Frontal cortex (tissue), 4 donors: ENCODE results near the gene TSPEAR. TPM values are rescaled to one million over a fixed set of nuclear protein-coding genes. Genes with fewer than 3 reads are reported as not detected.
"Not testable (repeated sequence)": the region's sequence is repeated elsewhere in the genome, so short reads cannot be mapped to it uniquely, and the experiment has no call there.

Source experiments
- DNase-seq, 2 donors: peaks; one replicate each; pipeline ENCODE4 v3.0.0; 2012; ENCODE audit warnings: low spot score in 2 of 2
- FAIRE-seq: peaks from 2 replicates; lab custom pipeline; 2012; peaks lifted over from hg19 to GRCh38; lab: Jason Lieb, UNC
- total RNA-seq: library from RNA; depleted of rRNA; stranded (reverse); fragments of >200 nt; gene quantifications from one replicate; pipeline ENCODE4 v1.2.3, GENCODE V29; 2014
- donor health status: control.
- donor health status: control.
- donor health status: control.

Gene TSPEAR
- total RNA-seq, 1 donor from 2014 or later, result not detected

DNA sequence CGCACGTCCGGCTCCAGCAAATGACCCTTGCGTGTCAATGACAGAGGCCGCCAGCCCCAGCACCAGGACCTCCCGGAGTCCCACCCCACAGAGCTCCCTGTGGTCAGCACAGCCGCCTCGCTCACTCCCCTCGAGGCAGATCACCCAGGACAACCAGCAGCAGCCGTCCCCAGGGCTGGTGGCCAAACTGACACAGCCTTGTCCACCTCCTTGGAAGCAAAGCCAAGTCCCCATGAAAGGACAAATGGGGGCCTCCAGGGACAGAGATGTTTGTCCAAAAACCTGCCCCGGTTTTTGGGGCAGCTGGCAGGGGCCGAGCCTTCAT is 72.1 kb downstream of the TSPEAR start:
- DNase-seq, result no peak
- FAIRE-seq, result no peak

DNA sequence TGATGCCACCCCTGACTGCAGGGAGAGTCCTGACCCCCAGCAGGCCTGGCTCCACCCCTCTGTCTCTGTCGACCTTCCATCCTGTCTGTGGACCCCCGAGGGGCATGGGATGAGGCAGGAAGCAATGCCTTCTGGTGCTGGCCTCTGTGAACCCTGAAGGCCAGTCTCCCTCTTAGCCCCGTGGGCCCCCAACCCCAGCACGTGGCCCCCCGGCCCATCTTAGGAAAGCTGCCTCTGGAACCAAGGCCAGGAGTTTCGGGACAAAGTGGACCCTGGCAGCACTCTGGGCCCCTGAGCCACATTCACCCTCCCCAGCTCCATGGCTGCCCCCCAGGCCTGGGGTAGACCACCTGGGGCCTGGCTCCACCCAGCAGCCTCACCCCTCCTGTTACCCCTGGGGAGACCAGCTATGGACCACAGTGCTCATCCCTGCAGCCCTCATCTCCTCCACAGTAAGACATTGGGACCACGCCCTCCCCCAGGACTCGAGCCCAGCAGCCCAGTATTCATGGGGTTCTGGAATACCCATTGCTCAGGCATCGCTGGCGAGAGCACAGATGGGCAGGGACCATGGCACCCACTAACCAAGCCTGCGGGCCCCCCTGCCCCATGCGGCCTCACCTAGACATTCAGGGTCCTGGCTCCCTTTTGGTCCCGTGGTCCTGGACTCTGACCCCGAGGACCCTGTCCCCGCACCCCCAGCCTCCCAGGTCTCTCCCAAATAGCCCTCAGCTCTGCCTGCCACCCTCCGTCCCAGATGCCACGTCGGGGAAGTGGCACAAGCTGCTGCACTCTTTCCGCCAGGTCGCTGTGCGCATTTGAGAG is 72.7 kb downstream of the TSPEAR start:
- not testable (repeated sequence) for FAIRE-seq

GRCh38 chr21:44637851-44638348 is 73.5 kb downstream of the TSPEAR start:
- not testable (repeated sequence) for DNase-seq, FAIRE-seq

More for the DNA sequence above, 72.7 kb downstream of the TSPEAR start:
- not testable (repeated sequence) for DNase-seq

DNA sequence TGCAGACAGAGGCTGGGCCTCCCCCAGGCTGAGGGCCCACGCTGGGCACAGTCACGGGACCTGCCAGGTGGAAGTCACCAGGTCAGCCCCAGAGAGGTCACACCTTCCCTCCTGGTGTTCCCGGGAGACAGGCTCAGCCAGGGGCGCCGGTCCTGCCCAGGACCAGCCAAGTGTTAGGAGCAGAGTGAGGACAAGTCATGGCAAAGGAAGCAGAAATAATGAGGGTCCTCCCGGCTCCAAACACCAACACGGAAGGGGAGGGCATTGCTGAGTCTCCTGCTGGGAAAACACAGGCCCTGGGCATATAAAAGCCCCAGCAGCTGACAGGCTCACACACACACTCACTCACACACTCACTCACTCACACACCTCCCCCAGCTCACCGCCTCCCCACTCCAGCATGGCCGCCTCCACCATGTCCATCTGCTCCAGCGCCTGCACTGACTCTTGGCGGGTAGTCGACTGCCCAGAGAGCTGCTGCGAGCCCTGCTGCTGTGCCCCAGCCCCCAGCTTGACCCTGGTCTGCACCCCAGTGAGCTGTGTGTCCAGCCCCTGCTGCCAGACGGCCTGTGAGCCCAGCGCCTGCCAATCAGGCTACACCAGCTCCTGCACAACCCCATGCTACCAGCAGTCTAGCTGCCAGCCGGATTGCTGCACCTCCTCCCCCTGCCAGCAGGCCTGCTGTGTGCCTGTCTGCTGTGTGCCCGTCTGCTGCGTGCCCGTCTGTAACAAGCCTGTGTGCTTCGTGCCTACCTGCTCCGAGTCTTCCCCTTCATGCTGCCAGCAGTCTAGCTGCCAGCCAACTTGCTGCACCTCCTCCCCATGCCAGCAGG is 74.1 kb downstream of the TSPEAR start, which contains the start of gene KRTAP10-10:
KRTAP10-10 (plus strand) TSS at position 339 of the 833 bp plus-strand sequence; CDS start at position 401, 62 bp downstream.
- DNase-seq (no peak), FAIRE-seq (no peak)

- DNase-seq (no peak), FAIRE-seq (no peak)
Measured at GRCh38 chr21:44636209-44637017, 75.0 kb downstream of the TSPEAR start.

DNA sequence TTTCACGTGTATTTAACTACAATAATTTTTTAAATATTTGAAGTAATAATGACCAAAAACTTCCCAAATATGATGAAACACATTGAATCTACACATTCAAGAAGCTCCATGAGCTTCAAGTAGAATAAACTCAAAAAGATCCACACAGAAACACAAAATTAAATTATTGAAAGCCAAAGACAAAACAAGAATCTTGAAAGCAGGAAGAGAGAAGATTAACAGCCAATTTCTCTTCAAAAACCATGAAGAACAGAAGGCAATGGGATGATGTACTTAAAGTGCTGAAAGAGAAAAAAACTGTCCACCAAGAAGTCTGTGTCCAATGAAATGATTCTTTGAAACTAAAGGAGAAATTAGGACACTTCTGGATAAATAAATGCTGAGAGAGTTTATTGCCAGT is 79.3 kb downstream of the TSPEAR start:
- FAIRE-seq (no peak), DNase-seq (no peak)

DNA sequence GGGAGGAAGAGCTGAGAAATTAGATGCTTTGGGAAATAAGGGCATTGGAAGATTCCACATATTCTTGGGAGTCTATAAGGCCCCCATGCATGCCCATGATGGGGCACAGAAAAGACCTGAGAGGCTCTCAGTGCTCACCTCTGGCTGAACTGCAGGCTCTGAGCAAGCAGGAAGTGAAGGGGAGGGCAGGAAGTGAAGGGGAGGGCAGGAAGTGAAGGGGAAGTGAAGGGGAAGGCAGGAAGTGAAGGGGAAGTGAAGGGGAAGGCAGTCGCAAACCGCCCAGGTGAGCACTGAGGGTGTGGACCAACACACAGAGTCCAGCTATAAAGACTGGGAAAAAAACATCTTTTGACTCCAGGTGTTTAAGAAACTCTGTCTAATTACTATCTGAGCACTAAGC is 80.9 kb downstream of the TSPEAR start:
- FAIRE-seq (no peak), DNase-seq (no peak)

GRCh38 chr21:44628707-44629391 is 82.5 kb downstream of the TSPEAR start:
- DNase-seq (no peak), FAIRE-seq (no peak)

DNA sequence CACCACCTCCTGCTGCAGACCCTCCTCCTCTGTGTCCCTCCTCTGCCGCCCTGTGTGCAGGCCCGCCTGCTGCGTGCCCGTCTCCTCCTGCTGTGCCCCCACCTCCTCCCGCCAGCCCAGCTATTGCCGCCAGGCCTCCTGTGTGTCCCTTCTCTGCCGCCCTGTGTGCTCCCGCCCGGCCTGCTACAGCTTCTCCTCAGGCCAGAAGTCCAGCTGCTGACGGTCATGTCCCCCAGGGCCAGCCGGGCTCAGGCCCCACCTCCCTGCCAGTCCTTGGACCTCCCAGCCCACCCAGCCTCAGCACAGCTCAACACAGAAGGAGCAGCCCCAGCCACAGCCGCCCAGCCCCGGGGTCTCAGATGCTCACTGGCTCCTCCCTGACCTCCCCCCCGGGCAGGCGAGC is 83.5 kb downstream of the TSPEAR start:
- FAIRE-seq, DNase-seq: not testable (repeated sequence)

- not testable (repeated sequence) for FAIRE-seq, DNase-seq
Measured at GRCh38 chr21:44627181-44627822, 84.1 kb downstream of the TSPEAR start.

DNA sequence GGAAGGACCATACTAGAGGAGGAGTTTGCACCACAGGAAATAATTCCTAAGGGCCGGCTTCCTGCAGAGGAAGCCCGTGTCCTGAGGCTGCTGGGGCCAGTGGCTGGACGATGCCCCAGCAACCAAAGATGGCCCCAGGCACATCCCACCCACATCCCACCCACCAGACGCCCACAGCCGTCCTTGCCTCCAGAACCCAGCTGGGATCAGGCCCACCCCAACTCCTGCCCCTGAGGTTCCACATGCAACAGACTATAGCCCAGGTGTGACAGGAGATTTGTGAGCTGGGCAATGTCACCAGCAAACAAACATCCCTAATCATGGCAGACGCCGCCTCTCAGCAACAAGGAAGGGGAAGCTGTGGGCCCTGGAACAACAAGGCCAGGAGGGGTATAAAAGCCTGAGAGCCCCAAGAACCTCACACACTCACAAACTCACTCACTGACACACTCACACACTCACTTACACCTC is 84.7 kb downstream of the TSPEAR start, which contains the start of gene KRTAP10-9:
KRTAP10-9 (plus strand) TSS at position 421 of the 471 bp plus-strand sequence. CDS start 79 bp downstream, outside the sequence.
- DNase-seq (no peak), FAIRE-seq (no peak)

GRCh38 chr21:44626262-44626661 is 85.1 kb downstream of the TSPEAR start:
- FAIRE-seq (no peak), DNase-seq (no peak)

- DNase-seq, result no peak
- no peak for FAIRE-seq
Measured at GRCh38 chr21:44625756-44626155, 85.6 kb downstream of the TSPEAR start.

DNA sequence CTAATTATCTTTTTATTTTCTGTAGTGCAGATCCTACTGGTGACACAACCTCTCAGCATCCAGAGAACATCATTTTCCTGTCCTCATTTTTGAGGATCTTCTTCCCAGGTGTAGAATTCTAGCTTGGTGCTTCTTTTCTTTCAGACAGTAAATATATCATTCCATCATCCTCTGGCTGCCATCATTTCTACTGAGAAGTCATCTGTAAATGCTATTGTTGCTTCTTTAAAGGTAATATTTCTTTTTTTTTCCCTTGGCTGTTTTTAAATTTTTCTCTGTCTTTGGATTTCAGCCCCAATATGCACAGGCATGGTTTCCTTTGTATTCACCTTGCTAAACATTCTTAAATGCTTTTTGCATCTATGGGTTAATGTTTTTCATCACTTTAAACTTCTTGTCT is 87.8 kb downstream of the TSPEAR start:
- DNase-seq (no peak), FAIRE-seq (no peak)

GRCh38 chr21:44619886-44620285 is 91.5 kb downstream of the TSPEAR start:
- no peak for FAIRE-seq

GRCh38 chr21:44618909-44619308 is 92.5 kb downstream of the TSPEAR start:
- no peak for DNase-seq
- FAIRE-seq, result no peak

More at GRCh38 chr21:44619886-44620285, 91.5 kb downstream of the TSPEAR start:
- DNase-seq, result no peak

GRCh38 chr21:44618504-44618903 is 92.9 kb downstream of the TSPEAR start:
- no peak for DNase-seq
- no peak for FAIRE-seq

- DNase-seq (no peak), FAIRE-seq (no peak)
Measured at GRCh38 chr21:44617071-44617501, 94.3 kb downstream of the TSPEAR start.

- FAIRE-seq, result no peak
- DNase-seq, result no peak
Measured at GRCh38 chr21:44616591-44616926, 94.8 kb downstream of the TSPEAR start.
